Measurements from ENCODE around the gene ZFYVE28. TPM values are rescaled to one million over a fixed set of nuclear protein-coding genes. Genes with fewer than 3 reads are reported as not detected.

The ZFYVE28 gene
- total and polyA plus RNA-seq, 2 of the 8 experiments (the other 6 are each of a cell fraction or from before 2014, with no cell fraction given): 1.7 to 4.9 TPM

DNA sequence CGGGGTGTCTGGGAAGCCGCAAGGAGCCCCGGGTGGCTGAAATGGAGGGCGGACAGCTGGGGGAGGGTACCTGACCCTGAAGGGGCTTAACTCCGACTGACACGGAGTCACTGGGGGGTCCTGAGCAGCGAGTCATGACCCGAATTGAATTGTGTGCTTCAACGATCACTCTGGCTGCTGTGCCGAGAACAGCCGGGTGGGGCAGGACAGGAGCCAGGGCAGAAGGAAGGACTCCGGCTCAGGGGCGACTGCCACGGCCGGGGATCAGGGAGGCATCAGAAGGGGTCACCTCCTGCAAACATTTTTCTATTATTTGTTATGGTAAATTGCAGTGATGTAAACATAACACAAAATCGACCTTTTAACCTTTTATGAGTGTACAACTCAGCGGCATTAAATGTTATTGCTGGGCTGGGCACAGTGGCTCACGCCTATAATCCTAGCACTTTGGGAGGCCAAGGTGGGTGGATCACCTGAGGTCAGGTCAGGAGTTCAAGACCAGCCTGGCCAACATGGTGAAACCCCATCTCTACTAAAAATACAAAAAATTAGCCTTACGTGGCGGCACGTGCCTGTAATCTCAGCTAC is 21.6 kb downstream of the ZFYVE28 start (continued):
- TF ChIP-seq, protein P1, sequence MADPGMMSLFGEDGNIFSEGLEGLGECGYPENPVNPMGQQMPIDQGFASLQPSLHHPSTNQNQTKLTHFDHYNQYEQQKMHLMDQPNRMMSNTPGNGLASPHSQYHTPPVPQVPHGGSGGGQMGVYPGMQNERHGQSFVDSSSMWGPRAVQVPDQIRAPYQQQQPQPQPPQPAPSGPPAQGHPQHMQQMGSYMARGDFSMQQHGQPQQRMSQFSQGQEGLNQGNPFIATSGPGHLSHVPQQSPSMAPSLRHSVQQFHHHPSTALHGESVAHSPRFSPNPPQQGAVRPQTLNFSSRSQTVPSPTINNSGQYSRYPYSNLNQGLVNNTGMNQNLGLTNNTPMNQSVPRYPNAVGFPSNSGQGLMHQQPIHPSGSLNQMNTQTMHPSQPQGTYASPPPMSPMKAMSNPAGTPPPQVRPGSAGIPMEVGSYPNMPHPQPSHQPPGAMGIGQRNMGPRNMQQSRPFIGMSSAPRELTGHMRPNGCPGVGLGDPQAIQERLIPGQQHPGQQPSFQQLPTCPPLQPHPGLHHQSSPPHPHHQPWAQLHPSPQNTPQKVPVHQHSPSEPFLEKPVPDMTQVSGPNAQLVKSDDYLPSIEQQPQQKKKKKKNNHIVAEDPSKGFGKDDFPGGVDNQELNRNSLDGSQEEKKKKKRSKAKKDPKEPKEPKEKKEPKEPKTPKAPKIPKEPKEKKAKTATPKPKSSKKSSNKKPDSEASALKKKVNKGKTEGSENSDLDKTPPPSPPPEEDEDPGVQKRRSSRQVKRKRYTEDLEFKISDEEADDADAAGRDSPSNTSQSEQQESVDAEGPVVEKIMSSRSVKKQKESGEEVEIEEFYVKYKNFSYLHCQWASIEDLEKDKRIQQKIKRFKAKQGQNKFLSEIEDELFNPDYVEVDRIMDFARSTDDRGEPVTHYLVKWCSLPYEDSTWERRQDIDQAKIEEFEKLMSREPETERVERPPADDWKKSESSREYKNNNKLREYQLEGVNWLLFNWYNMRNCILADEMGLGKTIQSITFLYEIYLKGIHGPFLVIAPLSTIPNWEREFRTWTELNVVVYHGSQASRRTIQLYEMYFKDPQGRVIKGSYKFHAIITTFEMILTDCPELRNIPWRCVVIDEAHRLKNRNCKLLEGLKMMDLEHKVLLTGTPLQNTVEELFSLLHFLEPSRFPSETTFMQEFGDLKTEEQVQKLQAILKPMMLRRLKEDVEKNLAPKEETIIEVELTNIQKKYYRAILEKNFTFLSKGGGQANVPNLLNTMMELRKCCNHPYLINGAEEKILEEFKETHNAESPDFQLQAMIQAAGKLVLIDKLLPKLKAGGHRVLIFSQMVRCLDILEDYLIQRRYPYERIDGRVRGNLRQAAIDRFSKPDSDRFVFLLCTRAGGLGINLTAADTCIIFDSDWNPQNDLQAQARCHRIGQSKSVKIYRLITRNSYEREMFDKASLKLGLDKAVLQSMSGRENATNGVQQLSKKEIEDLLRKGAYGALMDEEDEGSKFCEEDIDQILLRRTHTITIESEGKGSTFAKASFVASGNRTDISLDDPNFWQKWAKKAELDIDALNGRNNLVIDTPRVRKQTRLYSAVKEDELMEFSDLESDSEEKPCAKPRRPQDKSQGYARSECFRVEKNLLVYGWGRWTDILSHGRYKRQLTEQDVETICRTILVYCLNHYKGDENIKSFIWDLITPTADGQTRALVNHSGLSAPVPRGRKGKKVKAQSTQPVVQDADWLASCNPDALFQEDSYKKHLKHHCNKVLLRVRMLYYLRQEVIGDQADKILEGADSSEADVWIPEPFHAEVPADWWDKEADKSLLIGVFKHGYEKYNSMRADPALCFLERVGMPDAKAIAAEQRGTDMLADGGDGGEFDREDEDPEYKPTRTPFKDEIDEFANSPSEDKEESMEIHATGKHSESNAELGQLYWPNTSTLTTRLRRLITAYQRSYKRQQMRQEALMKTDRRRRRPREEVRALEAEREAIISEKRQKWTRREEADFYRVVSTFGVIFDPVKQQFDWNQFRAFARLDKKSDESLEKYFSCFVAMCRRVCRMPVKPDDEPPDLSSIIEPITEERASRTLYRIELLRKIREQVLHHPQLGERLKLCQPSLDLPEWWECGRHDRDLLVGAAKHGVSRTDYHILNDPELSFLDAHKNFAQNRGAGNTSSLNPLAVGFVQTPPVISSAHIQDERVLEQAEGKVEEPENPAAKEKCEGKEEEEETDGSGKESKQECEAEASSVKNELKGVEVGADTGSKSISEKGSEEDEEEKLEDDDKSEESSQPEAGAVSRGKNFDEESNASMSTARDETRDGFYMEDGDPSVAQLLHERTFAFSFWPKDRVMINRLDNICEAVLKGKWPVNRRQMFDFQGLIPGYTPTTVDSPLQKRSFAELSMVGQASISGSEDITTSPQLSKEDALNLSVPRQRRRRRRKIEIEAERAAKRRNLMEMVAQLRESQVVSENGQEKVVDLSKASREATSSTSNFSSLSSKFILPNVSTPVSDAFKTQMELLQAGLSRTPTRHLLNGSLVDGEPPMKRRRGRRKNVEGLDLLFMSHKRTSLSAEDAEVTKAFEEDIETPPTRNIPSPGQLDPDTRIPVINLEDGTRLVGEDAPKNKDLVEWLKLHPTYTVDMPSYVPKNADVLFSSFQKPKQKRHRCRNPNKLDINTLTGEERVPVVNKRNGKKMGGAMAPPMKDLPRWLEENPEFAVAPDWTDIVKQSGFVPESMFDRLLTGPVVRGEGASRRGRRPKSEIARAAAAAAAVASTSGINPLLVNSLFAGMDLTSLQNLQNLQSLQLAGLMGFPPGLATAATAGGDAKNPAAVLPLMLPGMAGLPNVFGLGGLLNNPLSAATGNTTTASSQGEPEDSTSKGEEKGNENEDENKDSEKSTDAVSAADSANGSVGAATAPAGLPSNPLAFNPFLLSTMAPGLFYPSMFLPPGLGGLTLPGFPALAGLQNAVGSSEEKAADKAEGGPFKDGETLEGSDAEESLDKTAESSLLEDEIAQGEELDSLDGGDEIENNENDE (IDR thresholded peaks at IDR 0.05; ENCODE audit: insufficient replicate concordance, low read length): no peak
- TF ChIP-seq KDM1A (IDR thresholded peaks at IDR 0.05; ENCODE audit: borderline replicate concordance, low read length) (no peak), KDM5A (IDR thresholded peaks at IDR 0.05; ENCODE audit: low read length) (no peak), POLR2A (IDR thresholded peaks at IDR 0.05; ENCODE audit: control extremely low read depth in 1 of 2, low read depth in 2 of 2, low read length in 2 of 2) (no peak), EP300 (IDR thresholded peaks at IDR 0.05; ENCODE audit: borderline replicate concordance in 1 of 2, low read depth in 2 of 2, low read length in 2 of 2) (no peak)
- TF ChIP-seq, protein P2, sequence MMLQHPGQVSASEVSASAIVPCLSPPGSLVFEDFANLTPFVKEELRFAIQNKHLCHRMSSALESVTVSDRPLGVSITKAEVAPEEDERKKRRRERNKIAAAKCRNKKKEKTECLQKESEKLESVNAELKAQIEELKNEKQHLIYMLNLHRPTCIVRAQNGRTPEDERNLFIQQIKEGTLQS (IDR thresholded peaks at IDR 0.05; ENCODE audit: insufficient read depth, low read depth, low read length): no peak

Data from H1 (cell line).